ENCODE measurements around the gene GRID1.

The GRID1 gene

DNA sequence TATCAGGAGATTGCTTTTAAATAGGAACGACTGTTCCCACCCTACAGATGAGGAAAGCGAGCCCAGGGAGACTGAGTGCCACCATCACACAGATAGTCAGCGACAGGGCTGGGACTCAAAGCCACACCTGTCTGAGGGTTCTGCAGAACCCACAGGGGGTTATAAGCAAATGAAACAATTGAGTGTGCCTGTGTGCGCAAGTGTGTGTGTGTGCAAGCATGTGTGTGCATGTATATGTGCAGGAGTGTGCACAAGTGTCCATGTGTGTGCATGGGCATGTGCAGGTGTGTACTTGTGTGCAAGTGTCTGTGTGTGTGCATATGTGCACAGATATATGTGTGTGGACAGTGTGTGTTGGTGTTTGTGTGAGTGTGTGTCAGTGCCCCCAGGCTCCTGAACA is 280.2 kb downstream of the GRID1 start:
- TF ChIP-seq, protein P1, sequence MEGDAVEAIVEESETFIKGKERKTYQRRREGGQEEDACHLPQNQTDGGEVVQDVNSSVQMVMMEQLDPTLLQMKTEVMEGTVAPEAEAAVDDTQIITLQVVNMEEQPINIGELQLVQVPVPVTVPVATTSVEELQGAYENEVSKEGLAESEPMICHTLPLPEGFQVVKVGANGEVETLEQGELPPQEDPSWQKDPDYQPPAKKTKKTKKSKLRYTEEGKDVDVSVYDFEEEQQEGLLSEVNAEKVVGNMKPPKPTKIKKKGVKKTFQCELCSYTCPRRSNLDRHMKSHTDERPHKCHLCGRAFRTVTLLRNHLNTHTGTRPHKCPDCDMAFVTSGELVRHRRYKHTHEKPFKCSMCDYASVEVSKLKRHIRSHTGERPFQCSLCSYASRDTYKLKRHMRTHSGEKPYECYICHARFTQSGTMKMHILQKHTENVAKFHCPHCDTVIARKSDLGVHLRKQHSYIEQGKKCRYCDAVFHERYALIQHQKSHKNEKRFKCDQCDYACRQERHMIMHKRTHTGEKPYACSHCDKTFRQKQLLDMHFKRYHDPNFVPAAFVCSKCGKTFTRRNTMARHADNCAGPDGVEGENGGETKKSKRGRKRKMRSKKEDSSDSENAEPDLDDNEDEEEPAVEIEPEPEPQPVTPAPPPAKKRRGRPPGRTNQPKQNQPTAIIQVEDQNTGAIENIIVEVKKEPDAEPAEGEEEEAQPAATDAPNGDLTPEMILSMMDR (conservative IDR thresholded peaks at IDR 0.05): no peak
- no peak overlapping the region for H3K27ac ChIP-seq

DNA sequence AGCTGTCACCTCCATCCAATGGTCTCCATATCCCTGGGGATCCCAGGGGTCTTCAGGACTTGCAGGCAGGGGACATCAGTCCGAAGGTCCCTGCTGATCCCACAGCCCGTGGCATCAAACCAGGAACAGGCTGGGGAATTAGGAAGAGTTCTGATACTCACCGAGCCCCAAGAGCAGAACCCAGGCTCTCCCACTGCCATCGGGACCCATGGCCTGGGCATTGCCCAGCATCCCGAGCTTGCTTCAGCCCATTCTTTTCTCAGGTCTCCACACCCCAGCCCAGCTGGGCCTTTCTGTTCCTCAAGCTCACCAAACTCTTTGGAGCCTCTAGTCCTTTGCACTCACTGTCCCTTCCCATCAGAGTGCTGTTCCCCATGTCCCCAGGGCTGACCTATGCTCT is 280.9 kb downstream of the GRID1 start:
- no peak overlapping the region for H3K27ac ChIP-seq
- TF ChIP-seq, protein P1 (conservative IDR thresholded peaks at IDR 0.05): no peak

DNA sequence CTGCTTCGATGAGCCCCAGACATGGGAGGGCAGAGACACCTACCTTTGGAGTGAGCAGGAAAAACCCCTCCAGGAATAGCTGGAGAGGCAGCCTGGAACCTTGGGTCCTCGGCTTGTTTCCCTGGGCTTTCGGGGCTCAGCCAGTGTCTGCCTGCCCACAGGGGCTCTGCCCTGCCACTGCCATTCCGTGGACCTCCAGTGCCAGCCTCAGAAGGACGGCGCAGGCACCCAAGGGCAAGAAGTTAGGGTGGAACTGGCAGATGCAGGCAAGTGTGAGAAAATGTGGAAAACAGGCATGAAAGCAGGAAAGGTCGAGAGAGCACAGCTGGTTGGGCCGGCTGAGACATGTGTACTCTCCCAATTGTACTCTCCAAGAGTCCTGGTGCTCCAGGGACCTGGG is 281.5 kb downstream of the GRID1 start:
- TF ChIP-seq, protein P1 (conservative IDR thresholded peaks at IDR 0.05): no peak
- no peak overlapping the region for H3K27ac ChIP-seq

DNA sequence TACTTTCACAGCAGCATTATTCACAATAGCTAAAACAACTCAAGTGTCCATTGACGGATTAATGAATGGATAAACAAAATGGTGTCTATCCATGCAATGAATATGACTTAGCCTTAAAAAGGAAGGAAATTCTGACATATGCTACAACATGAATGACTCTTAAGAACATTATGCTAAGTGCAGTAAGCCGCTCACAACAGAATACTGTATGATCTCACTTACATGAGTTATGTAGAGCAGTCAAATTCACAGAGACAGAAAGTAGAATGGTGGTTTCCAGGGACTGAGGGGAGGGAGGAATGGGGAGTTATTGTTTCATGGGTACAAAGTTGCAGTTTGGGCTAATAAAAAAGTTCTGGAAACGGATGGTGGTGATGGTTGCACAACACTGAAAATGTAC is 282.0 kb downstream of the GRID1 start:
- TF ChIP-seq, protein P1 (conservative IDR thresholded peaks at IDR 0.05): no peak
- no peak overlapping the region for H3K27ac ChIP-seq

DNA sequence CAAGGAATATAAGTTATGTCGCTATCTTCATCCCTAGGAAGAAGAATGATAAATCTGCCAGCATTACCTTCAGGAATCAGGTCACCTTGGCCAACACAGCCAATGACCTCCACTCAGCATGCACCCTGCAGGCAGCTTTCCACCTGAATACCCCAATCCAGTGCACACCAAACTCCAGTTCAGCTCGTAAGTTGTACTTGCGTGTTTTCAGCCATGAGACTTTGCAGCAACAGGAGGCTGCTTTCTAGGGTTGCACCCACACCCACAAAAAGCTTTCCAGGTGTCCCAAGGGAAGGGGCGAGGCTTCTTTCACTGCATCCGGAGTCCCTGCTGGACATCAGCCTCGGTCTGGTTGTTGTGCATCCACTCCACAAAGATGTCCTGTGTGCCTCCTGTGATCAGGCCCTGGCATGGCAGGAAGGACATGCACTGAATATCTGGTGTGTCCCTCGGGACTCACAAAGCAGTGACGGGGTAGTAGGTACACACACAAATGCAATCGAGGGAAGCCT is 282.9 kb downstream of the GRID1 start:
- H3K27ac ChIP-seq: no peak overlapping the region
- TF ChIP-seq, protein P1 (conservative IDR thresholded peaks at IDR 0.05): no peak

DNA sequence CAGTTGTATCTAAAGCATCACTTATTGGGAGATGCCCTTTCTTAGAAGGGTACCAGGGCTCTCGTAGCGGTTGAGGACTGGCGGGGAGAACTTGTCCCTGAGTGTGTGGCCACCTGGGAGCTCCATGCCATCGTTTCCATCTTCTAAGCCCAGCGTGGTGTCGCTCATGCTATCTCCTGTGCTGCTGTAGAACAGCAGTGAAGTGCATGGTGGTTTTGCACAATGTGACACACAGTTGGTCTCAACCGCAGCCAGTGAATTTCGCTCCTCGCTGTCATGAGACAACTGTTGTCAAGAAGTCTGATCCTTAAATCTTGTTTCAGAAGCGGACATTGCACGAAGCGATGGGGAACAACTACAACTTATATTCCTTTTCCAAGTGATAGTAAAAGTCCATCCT is 283.4 kb downstream of the GRID1 start:
- H3K27ac ChIP-seq: no peak overlapping the region
- TF ChIP-seq, protein P1 (conservative IDR thresholded peaks at IDR 0.05): no peak

DNA sequence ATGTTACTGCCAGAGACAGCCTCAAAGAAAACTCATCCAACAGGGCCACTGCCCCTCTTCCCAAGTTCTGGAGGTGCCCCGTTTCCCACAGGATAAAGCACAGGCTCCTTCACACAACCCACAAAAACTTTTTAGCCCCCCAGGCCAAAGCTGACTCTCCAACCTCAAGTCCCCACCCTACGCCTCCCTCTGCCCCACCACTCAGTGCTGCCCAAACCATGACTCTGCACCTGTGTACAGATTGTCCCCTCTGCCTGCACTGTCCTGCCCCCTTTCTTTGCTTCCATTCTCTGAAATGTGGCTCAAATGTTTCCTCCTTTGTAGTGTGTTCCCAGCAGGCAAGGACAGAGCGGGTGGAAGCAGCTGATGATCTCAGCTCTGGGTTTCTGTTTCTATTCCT is 284.0 kb downstream of the GRID1 start:
- no peak overlapping the region for H3K27ac ChIP-seq
- TF ChIP-seq, protein P1 (conservative IDR thresholded peaks at IDR 0.05): no peak
